Endodermal cell (in vitro differentiated cells): ENCODE measurements around the gene HAUS7. TPM values are rescaled to one million over a fixed set of nuclear protein-coding genes. Genes with fewer than 3 reads are reported as not detected.

ENCODE experiments used
- DNase-seq: peaks from one replicate; pipeline ENCODE4 v3.0.0-alpha.2; 2017
- H3K27ac ChIP-seq: 2 replicates; pipeline ENCODE4 v1.5.1; 2013; ENCODE audit warnings: mild to moderate bottlenecking, low read depth, low read length, moderate library complexity
- H3K27me3 ChIP-seq: 2 replicates; pipeline ENCODE4 v1.6.1; 2013; ENCODE audit warnings: mild to moderate bottlenecking, low read length, moderate library complexity; ENCODE audit not compliant: insufficient read depth, control insufficient read depth, poor library complexity, severe bottlenecking
- H3K36me3 ChIP-seq: 2 replicates; pipeline ENCODE4 v1.7.0; 2013; ENCODE audit warnings: mild to moderate bottlenecking, low read length, moderate library complexity; ENCODE audit not compliant: control insufficient read depth, insufficient read depth
- H3K4me1 ChIP-seq: one replicate; pipeline ENCODE4 v1.7.0; 2013; ENCODE audit warnings: low read length; ENCODE audit not compliant: control insufficient read depth, insufficient read depth
- H3K4me3 ChIP-seq: 2 replicates; pipeline ENCODE4 v1.5.1; 2013; ENCODE audit warnings: mild to moderate bottlenecking, low read length, moderate library complexity
- H3K9ac ChIP-seq: 2 replicates; pipeline ENCODE4 v1.6.1; 2013; ENCODE audit warnings: mild to moderate bottlenecking, low read length, moderate library complexity; ENCODE audit not compliant: poor library complexity, severe bottlenecking; ENCODE audit errors: extremely low read depth
- H3K9me3 ChIP-seq: 2 replicates; pipeline ENCODE4 v1.6.1; 2013; ENCODE audit warnings: mild to moderate bottlenecking, low read length, moderate library complexity; ENCODE audit not compliant: control insufficient read depth
- H3K27ac Mint-ChIP-seq: 2 replicates; pipeline ENCODE4 v1.8.0; 2020; ENCODE audit warnings: mixed read lengths
- H3K27me3 Mint-ChIP-seq: 2 replicates; pipeline ENCODE4 v1.8.0; 2021; ENCODE audit warnings: mild to moderate bottlenecking, mixed read lengths; ENCODE audit not compliant: insufficient read depth
- H3K36me3 Mint-ChIP-seq: 2 replicates; pipeline ENCODE4 v1.8.0; 2020; ENCODE audit warnings: low read depth, mixed read lengths
- H3K4me1 Mint-ChIP-seq: 2 replicates; pipeline ENCODE4 v1.8.0; 2020; ENCODE audit warnings: mixed read lengths
- H3K4me3 Mint-ChIP-seq: 2 replicates; pipeline ENCODE4 v1.8.0; 2020; ENCODE audit warnings: mild to moderate bottlenecking, moderate library complexity, mixed read lengths
- H3K9me3 Mint-ChIP-seq: 2 replicates; pipeline ENCODE4 v1.8.0; 2020; ENCODE audit warnings: mild to moderate bottlenecking, mixed read lengths
- CTCF ChIP-seq: fragments of 200-600 bp; sonication (generic); conservative IDR thresholded peaks from 2 replicates; pipeline ENCODE4 v1.5.0; 2021; ENCODE audit warnings: antibody characterized with exemption, mild to moderate bottlenecking
- WGBS, 2 experiments: methylation state at CpG; one replicate each; pipeline versions ENCODE4 v1.1.5 to v1.1.7; 2013; ENCODE audit warnings: missing lambda C conversion rate in 2 of 2, mixed read lengths in 1 of 2; ENCODE audit not compliant: insufficient coverage in 1 of 2, insufficient read length in 1 of 2; 5-methylcytosine and 5-hydroxymethylcytosine counted together
- total RNA-seq, 2 donors: library from RNA; stranded (reverse); fragmentation: NEBNext Ultra II Directional in 1 of 2; extraction: Animal tissue kit (Norgen Biotek cat#: 25700) in 1 of 2; gene quantifications; 2 replicates in 1 of 2; 3 replicates in 1 of 2; pipeline ENCODE4 v1.2.1, GENCODE V29; 2021

Gene HAUS7
- total RNA-seq, 2 donors from 2014 or later: 28.7 to 30.9 TPM

GRCh38 chrX:153426204-153426603 lies 44.2 kb downstream of the HAUS7 start:
- Mint-ChIP-seq H3K27me3 (no peaks in the 10 kb centered on the region), H3K4me1 (no peaks in the 10 kb centered on the region), H3K4me3 (no peak overlapping the region), H3K27ac (no peak overlapping the region), H3K36me3 (no peaks in the 10 kb centered on the region), H3K9me3 (peaks cover 75% of the 10 kb centered on the region)
- H3K27ac ChIP-seq: no peak overlapping the region
- WGBS, 2 experiments: 70 to 78% methylated on average over 2 to 3 of the region's 3 CpGs
- no peaks in the 10 kb centered on the region for H3K9me3 ChIP-seq
- H3K27me3 ChIP-seq: no peaks in the 10 kb centered on the region
- no peaks in the 10 kb centered on the region for H3K4me1 ChIP-seq
- no peak for DNase-seq
- TF ChIP-seq CTCF: no peak
- no peak overlapping the region for H3K4me3 ChIP-seq
- no peaks in the 10 kb centered on the region for H3K36me3 ChIP-seq
- no peak overlapping the region for H3K9ac ChIP-seq

GRCh38 chrX:153423652-153424051 lies 46.7 kb downstream of the HAUS7 start:
- no peak for DNase-seq
- Mint-ChIP-seq H3K9me3 (peaks cover 73% of the 10 kb centered on the region), H3K4me1 (no peaks in the 10 kb centered on the region), H3K4me3 (no peak overlapping the region), H3K27ac (no peak overlapping the region), H3K27me3 (no peaks in the 10 kb centered on the region), H3K36me3 (no peaks in the 10 kb centered on the region)
- H3K36me3 ChIP-seq: no peaks in the 10 kb centered on the region
- H3K4me3 ChIP-seq: no peak overlapping the region
- no peaks in the 10 kb centered on the region for H3K27me3 ChIP-seq
- no peaks in the 10 kb centered on the region for H3K4me1 ChIP-seq
- H3K9ac ChIP-seq: no peak overlapping the region
- no peaks in the 10 kb centered on the region for H3K9me3 ChIP-seq
- 91 to 100% methylated on average over 3 to 8 of the region's 8 CpGs for WGBS, 2 experiments
- no peak for TF ChIP-seq CTCF
- H3K27ac ChIP-seq: no peak overlapping the region

GRCh38 chrX:153421856-153422255 lies 48.5 kb downstream of the HAUS7 start:
- Mint-ChIP-seq H3K4me3 (no peak overlapping the region), H3K27ac (no peak overlapping the region), H3K9me3 (peaks cover 69% of the 10 kb centered on the region), H3K36me3 (no peaks in the 10 kb centered on the region), H3K4me1 (no peaks in the 10 kb centered on the region), H3K27me3 (no peaks in the 10 kb centered on the region)
- Histone ChIP-seq H3K9me3 (no peaks in the 10 kb centered on the region), H3K36me3 (no peaks in the 10 kb centered on the region), H3K27me3 (no peaks in the 10 kb centered on the region), H3K4me1 (no peaks in the 10 kb centered on the region), H3K27ac (no peak overlapping the region), H3K4me3 (no peak overlapping the region), H3K9ac (no peak overlapping the region)
- DNase-seq: no peak
- 89 to 92% methylated on average over 11 to 18 of the region's 18 CpGs for WGBS, 2 experiments
- no peak for TF ChIP-seq CTCF
